NOMO-1 treated with dmso at 0.1 percent for 144 hours (cell line): ENCODE measurements around the gene DGKE.

Source experiments
- DNase-seq: peaks from one replicate; lab custom pipeline; 2025; ENCODE audit not compliant: unreplicated experiment; lab: John Stamatoyannopoulos, UW

The DGKE gene

DNA sequence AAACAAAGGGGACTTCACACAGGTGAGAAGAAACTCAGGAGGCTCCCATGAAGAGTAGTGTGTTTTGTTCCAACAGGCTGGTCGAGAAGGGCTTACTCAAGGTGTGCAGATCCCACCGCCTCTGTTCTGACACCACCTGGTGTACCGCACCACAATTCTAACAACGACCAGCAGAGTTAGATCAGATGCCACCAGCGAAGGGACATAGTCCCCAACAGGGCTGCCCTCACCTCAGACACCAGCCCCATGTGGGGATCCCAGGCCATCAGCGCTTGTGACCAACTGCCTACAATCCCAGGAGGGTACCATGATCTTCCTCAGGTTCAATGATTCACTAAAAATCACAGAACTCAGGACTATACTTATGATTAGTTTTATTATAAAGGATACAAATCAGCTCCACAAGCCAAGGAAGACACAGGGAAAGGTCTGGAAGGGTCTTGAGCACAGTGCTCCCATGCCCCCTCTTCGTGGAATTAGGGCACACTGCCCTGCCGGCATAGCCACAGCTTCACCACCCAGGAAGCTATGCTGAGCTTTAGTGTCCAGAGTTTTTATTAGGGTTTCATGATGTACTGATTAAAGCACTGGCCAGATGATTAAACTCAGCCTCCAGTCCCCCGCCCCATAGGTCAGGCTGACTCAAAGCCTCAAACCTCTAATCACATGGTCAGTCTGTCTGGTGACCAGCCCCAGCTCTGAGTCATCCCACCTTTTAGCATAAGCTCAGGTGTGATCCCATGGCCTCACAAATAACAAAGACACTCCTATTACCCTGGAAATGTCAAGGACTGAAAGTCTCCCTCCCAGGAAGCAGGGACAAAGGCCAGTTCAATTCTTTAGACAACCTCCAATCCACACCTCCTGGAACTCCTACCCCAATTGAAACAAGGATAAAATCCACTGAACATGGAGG, 53.9 kb downstream of the DGKE start:
- no peak for DNase-seq

GRCh38 chr17:56890390-56890789, 56.4 kb downstream of the DGKE start:
- DNase-seq = no peak

GRCh38 chr17:56890906-56891674, 57.1 kb downstream of the DGKE start:
- DNase-seq = no peak

DNA sequence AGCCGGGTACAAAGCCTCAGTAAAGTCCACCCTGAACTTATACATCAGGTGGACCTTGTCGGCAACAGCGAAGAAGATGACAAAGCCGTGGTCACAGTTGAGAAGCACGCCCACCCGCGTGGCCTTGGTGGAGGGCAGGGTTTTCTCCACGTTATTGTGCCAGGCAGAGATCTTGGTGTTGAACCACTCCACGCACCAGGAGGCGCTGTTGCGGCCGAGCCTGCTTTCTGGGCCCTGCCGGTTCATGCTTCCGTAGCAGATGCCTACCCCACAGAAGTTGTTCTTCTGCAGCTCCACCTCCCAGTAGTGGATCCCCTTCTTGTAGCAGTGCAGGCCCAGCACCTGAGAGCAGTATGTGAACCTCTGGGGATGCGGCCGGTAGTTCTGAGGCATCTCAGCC, 57.8 kb downstream of the DGKE start:
- no peak for DNase-seq

DNA sequence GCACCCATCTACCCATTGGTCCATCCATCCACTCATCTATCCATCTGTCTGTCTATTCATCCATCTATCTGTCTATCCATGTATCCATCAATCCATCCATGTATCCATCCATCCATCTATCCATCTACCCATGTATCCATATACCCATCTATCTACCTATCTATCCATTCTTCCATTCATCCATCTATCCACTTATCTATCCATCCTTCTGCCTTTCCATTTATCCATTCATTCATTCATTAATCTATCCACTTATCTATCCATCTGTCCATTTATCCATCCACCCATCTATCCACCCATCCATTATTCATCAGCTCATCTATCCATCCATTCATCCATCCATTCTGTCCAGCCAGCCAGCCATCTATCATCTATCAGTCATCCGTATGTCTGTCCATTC, 58.4 kb downstream of the DGKE start:
- no peak for DNase-seq

DNA sequence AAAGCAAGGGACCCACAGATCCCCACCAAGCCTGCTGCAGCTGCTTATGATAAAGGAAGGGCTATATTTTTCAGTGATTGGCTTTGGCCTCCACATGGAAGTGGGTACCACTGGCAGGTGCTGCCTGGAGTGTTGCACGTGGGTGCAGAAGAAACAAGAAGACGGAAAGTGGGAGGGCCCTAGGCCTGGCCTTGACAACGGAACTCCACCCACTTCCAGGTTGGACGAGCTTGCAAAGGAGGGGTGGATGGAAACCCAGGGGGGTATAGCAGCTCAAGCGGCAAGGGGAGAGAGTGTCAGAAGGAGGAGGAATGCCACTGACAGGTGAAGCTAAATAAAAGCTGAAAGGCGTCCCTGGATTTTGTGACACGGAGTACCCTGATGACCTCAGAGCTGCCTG, 59.6 kb downstream of the DGKE start:
- no peak for DNase-seq

- no peak for DNase-seq
These were observed 61.0 kb downstream of the DGKE start for GRCh38 chr17:56894859-56895455.

DNA sequence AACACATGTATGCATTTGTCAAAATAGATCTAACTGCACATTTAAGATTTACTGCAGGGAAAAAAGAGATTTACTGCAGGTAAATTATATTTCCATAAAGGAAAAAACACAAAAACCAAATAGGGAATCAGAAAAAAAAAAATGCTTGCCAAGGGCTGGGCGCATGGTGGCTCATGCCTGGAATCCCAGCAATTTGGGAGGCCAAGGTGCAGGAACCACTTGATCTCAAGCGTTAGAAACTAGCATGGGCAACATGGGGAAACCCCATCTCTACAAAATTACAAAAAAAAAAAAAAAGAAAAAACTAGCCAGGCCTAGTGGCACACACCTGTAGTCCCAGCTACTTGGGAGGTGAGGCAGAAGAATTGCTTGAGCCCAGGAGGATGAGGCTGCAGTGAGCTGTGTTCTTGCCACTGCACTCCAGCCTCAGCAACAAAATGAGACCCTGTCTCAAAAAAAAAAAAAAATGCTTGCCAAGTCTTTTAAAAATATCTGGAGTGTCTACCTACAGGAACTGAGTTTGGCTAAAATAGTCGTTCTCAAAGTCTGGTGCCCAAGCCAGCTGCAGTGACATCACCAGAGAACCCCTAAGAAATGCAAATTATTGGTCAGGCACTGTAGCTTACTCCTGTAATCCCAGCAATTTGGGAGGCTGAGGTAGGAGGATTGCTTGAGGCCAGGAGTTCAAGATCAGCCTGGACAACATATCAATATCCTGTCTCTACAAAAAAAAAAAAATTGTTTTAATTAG, 62.4 kb downstream of the DGKE start:
- no peak for DNase-seq

- DNase-seq = no peak
These were observed 63.0 kb downstream of the DGKE start for GRCh38 chr17:56896968-56897359.

- no peak for DNase-seq
These were observed 63.9 kb downstream of the DGKE start for GRCh38 chr17:56897646-56898424.

DNA sequence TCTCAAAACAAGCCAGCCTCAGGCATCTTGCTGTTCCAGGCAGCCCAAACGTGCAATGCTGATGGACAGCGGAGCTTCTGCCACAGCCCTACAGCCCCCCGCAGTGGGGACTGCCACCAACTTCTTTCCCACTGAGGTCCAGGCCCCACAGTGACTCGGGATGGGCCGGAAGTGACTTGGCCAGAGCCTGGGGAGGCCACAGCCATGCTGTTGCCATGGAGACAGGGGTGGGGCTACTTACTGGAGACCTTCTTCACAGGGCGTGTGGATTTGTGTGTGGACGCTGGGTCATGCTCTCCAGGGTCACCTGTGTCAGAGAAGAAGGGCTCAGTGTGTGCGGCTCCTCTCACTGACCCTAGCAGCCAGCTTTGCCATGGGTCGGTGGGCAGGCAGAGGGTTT, 64.9 kb downstream of the DGKE start:
- no peak for DNase-seq

DNA sequence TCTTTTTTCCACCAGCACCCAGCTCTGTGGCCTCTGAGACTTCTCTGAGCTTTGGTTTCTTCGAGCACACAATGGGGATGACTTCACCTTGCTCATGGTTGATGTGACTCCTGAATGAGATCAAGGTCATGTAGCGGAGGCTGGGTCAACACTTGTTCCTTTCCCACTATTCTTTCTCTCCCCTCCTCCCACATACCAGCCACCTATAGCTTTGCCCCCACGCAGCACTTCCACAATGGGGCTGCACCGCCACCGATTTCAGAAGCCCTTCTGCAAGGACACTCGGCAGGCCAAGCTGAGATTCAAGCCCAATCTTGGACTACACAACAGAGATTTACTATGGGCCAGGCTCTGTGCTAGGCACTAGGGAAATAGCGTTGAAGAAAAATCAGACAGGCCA, 65.5 kb downstream of the DGKE start:
- no peak for DNase-seq

GRCh38 chr17:56902348-56902747, 68.4 kb downstream of the DGKE start:
- DNase-seq = no peak

DNA sequence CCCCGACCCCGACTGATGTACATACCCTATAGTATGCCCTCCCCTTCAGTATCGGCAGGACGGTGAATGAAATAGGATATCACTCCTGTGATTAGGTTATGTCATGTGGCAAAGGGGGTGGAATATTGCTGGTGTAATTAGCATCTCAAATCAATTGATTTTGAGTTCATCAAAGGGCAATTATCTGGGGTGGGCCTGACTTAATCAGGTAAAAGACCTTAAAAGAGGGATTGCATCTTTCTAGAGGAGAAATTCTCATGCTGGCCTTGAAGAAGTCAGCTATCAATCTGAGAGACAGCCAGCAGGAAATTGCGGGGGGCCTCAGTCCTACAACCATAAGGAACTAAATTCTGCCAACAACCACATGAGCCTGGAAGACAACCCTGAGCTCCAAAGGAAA, 69.6 kb downstream of the DGKE start:
- DNase-seq = no peak

DNA sequence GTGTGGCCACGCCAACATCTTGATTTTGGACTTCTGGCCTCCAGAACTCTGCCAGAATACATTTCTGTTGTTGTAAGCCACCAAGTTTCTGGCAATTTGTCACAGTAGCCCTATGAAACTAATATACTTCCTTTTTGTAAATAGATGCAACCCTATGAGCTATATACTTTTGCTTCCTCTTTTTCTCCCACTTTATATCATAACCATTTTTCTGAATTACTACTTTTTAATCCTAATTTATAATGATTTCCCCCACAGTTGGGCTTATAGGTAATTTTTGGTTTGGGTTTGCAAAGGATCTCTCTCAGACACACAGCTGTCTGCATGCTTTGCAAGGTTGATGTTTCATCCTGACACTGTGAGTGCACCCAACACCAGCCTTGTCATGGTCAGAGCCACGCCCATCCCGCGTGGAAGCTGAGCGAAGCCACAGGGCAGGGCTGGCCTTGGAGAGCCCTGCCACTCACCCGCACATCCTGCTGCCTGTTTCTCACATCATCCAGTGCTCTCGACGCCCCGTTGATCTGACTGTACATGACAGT, 74.1 kb downstream of the DGKE start:
- peak; percentile 68 for DNase-seq

- DNase-seq = no peak
These were observed 76.0 kb downstream of the DGKE start for GRCh38 chr17:56909742-56910508.

DNA sequence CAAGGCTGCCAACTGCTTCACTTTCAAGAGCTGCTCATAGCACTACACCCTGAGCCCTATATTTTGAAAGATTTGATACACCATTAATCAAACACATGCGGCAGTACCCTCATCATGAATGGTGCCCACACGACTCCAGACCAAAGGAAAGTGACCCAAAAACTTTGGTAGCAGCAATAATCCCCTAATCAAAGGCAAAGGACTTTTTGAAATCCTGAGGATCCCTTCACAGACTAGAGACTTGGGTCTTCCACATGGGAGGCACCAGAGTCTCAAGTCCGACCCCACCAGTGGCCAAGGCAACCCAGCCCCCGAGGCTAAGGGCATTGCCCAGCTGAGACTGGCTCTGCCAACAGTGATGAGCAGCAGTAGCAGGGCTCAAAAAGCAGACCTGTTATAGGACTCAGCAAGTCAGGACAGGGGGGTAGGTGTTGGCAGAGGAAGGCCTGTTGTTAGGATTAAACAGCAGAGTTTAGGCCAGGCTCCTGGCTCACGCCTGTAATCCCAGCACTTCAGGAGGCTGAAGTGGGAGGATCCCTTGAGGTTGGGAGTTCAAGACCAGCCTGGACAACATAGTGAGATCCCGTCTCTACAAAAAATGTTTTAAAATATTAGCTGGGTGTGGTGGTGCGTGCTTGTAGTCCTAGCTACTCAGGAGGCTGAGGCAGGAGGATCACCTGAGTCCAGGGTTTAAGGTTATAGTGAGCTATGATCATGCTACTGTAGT, 76.7 kb downstream of the DGKE start:
- DNase-seq = no peak

GRCh38 chr17:56912105-56912999, 78.4 kb downstream of the DGKE start:
- no peak for DNase-seq
